H1 (cell line): Measurements from ENCODE around the gene KHDC4.

ENCODE experiments used
- EGR1 ChIP-seq: IDR thresholded peaks from 2 replicates; pipeline ENCODE4 v1.6.1; 2011; ENCODE audit warnings: low read depth, low read length, borderline replicate concordance
- EZH2 ChIP-seq: fragments of 200-600 bp; sonication (generic); IDR thresholded peaks from 2 replicates; pipeline ENCODE4 v1.7.1; 2012; ENCODE audit warnings: low read depth, mild to moderate bottlenecking, moderate library complexity, low read length, inconsistent platforms; ENCODE audit not compliant: severe bottlenecking
- GABPA ChIP-seq: IDR thresholded peaks from 2 replicates; pipeline ENCODE4 v1.6.1; 2011; ENCODE audit warnings: mild to moderate bottlenecking, low read length, moderate library complexity, borderline replicate concordance; ENCODE audit not compliant: insufficient read depth
- ZNF274 ChIP-seq: IDR thresholded peaks from 2 replicates; pipeline ENCODE4 v1.7.0; 2012; ENCODE audit warnings: low read length, borderline replicate concordance; ENCODE audit errors: extremely low read depth

DNA sequence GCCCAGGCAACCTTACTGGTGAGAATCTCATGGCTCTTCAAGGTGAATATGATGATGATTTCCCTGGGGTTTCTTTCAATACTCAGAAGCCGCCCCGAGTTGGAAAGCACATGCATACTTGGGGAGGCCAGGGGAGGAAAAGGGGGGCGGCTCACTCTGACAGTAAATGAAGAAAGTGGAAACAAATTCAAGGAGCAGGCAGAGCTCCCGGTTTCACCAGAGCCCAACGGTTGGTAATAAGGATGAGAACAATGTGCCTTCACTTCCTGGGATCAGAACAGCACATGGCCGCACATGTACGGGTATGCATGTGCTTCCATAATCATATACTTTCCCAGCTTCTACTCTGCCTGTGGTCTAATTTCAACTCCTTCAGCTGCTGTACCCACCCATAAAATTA lies 47.9 kb upstream of the KHDC4 start:
- no peak for TF ChIP-seq EGR1
- no peak for TF ChIP-seq GABPA
- TF ChIP-seq ZNF274: no peak
- TF ChIP-seq EZH2: no peak
